Lung microvascular endothelial cell (primary cell): ENCODE measurements around the gene ZNF700. TPM values are rescaled to one million over a fixed set of nuclear protein-coding genes. Genes with fewer than 3 reads are reported as not detected.
A peak's percentile ranks its signal among the peaks of the same experiment; 100 is the strongest.
"Not testable (repeated sequence)": the region's sequence is repeated elsewhere in the genome, so short reads cannot be mapped to it uniquely, and the experiment has no call there.

Experiments used
- DNase-seq, 2 donors: peaks; one replicate each; pipeline versions ENCODE4 v3.0.0 to v3.0.0-alpha.2; 2010; ENCODE audit warnings: low read depth in 2 of 2
- total RNA-seq: library from RNA; depleted of rRNA; stranded (reverse); fragments of >200 nt; gene quantifications from 2 replicates; pipeline ENCODE4 v1.2.1, GENCODE V29; 2014

ZNF700 gene
- total RNA-seq, 1 donor from 2014 or later: 5.2 TPM

DNA sequence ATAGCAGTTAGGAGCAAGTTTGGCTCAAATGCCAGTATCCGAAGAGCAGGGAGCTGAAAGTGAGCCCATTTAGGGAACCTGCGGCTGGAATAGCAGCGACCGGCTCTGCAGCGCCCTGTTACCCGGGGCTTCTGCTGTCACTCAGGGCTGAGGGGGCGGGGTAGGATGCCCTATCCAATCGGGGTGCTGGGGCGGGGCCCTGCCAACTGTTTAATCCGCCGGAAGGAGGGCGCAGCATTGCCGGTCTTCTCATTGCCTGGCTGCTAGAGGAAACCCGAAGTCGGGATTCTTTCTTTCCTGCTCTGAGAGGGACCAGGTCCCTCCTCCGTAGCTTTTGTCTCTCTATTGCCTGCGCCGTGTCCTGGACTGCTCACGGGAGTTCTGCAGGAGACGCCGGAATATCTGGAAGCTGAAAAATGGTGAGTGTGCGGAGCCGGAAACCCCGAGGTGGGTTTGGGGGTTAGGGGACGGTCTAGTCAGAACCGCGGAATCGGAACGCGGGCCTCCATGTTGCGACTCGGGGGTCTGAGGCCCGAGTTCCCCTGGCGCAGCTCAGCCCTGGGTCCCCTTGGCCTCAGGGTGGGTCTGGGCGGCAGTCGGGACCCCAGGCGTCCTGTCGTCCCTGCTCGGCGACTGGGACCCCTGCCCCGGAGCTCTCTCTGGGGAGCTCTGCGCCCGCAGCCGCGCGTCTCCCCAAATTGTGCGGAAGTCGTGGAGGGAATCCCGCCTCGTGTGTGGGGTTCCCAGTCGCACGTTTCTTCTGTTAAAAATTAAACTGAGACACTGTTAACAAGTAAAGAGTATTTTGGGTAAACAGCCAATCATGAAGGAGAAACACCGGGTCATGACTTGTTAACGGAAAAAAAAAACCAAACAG lies 62.7 kb downstream of the ZNF700 start:
- peak; percentile 86 to 92 for DNase-seq

DNA sequence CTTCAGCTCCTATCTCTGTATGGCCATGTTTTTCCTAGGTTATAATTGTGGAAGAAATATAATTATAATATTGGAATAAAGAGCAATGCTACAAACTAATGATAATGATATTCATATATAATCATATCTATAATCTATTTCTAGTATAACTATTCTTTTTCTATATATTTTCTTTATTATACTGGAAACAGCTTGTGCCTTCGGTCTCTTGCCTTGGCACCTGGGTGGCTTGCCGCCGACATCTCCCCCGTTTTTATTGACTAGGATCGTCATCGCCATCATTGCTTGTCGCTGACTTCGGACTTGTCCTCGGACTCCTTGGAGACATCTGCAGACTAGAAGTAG lies 64.2 kb downstream of the ZNF700 start:
- DNase-seq: no peak

DNA sequence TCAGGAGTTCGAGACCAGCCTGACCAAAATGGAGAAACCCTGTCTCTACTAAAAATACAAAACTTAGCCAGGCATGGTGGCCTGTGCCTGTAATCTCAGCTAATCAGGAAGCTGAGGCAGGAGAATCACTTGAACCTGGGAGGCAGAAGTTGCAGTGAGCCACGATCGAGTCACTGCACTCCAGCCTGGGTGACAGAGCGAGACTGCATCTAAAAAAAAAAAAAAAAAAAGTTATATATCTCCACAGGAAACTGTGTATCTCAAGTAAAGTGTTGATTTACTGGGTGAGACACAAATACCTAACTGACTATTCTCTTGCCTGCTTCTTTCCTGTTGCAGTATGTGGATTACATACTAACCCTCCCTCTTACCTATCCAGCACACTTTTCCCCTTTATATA lies 67.0 kb downstream of the ZNF700 start:
- not testable (repeated sequence) for DNase-seq

DNA sequence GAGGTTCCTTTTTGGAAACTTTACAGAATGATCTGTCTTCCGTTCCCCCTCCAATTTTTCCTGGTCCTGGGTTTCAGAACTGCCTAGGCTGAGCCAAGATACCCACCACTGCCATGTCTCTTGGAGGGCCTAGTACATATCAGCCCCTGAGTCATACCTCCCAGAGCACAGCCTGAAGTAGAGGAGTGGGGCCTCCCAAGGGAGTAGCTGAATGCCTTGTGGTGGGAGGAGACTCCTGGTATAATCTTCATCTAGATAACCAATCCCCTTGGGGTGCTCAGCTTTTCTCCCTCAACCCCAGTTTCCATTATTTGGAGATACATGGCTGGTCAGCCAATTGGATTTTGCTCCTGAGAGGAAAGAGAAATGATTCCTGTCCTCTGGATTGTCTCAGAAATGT lies 70.3 kb downstream of the ZNF700 start:
- no peak for DNase-seq

Other genes with a start within 250 kb of the ZNF700 start
- 5.0 and 13.1 TPM in 2 replicates for gene ZNF823, start 186.2 kb upstream of the ZNF700 start, total RNA-seq
- gene ZNF441, start 158.1 kb upstream of the ZNF700 start, total RNA-seq: 6.5 and 13.9 TPM in 2 replicates
- gene ZNF491, start 126.6 kb upstream of the ZNF700 start, total RNA-seq: 0.65 and 1.4 TPM in 2 replicates
- 4.8 and 9.5 TPM in 2 replicates for gene ZNF440, start 110.8 kb upstream of the ZNF700 start, total RNA-seq
- gene ZNF439, start 76.4 kb upstream of the ZNF700 start, total RNA-seq: 0.22 and 2.8 TPM in 2 replicates
- gene ZNF69, start 37.3 kb upstream of the ZNF700 start, total RNA-seq: 3.5 and 8.7 TPM in 2 replicates
- gene ZNF763, start 39.9 kb downstream of the ZNF700 start, total RNA-seq: 0.65 and 0.79 TPM in 2 replicates
- 2.0 TPM in 2 replicates for gene ZNF433, start 110.6 kb downstream of the ZNF700 start, total RNA-seq
- 0.22 and 0.40 TPM in 2 replicates for gene ZNF878, start 127.9 kb downstream of the ZNF700 start, total RNA-seq
- 1.7 and 3.6 TPM in 2 replicates for gene ZNF844, start 139.6 kb downstream of the ZNF700 start, total RNA-seq
- gene ZNF20, start 215.2 kb downstream of the ZNF700 start, total RNA-seq: 2.2 and 3.2 TPM in 2 replicates
- 7.4 and 11.7 TPM in 2 replicates for gene ZNF625, start 231.6 kb downstream of the ZNF700 start, total RNA-seq
- 3.5 and 6.7 TPM in 2 replicates for gene ZNF136, start 238.0 kb downstream of the ZNF700 start, total RNA-seq